SIG-M5 treated with dmso at 0.1 percent for 504 hours (cell line): Measurements from ENCODE around the gene SNX2.

Source experiments
- DNase-seq: peaks from one replicate; lab custom pipeline; 2025; ENCODE audit not compliant: unreplicated experiment; lab: John Stamatoyannopoulos, UW

The SNX2 gene

DNA sequence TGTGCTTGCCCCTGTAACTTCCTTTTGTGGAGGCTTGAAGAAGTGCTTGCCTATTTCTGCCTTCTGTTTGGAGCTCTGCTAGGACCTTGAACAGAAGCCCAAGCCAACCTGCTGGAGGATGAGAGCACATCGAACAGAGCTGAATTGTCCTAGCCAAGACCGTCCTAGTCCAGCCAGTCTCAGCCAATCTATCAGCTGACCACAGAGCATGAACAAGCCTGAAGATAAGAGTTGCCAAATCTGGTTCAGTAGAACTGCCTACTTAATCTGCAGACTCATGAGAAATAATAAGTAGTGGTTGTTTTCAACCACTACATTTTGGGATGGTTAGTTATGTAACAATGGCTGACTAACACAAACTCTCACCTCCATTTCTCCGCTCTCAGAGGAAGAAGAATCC, 4.4 kb upstream of the SNX2 start:
- no peak for DNase-seq

DNA sequence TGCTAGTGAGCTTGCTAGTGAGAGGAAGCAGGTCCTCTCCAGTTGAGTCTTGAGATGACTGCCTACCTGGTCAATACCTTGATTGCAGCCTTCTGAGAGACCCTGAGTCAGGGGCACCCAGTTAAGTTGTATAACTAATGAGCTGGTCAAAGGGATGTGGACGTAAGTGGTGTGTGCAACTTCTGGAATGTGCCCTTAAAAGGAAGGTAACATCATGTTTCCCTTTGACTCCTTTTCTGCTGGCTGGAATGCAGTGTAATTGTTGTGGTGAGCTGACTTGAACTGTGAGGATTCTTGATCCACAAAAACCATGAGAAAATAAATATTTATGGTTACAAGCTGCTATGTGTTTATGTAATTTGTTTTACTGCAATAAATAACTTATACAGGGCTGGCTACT, 2.4 kb upstream of the SNX2 start:
- no peak for DNase-seq

DNA sequence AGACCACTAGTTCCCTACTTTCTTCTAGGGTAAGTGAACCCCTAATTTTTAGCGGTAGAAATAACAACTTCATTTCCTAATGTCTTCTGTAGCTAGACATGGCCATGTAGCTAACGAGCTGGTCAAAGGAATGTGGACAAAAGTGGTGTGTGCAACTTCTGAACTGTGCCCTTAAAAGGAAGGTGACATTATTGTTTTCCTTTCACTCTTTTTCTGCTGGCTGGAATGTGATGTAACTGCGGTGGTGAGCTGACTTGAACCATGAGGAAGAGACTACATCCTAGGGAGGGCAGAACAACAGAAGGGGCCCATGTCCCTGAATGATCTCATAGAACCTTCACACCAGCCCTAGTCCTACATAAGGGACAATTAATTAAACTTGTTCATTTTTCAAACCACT, 1.3 kb upstream of the SNX2 start:
- DNase-seq = peak; percentile 56

DNA sequence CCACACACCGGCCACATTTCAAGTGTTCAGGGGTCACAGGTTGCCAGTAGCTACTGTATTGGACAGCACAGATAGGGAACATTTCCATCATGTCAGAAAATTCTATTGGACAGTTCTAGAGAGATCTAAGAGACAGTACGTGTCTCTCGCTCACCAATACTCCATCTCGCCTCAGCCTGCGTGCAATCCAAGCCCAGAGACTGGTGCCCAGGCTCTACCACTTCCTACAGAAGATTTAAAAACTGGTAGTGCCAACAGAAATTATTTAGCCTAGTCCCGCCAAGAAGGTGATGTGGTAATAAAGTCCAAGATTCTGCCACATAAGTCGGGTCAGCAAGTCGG, 390 bp upstream of the SNX2 start:
- DNase-seq = no peak

DNA sequence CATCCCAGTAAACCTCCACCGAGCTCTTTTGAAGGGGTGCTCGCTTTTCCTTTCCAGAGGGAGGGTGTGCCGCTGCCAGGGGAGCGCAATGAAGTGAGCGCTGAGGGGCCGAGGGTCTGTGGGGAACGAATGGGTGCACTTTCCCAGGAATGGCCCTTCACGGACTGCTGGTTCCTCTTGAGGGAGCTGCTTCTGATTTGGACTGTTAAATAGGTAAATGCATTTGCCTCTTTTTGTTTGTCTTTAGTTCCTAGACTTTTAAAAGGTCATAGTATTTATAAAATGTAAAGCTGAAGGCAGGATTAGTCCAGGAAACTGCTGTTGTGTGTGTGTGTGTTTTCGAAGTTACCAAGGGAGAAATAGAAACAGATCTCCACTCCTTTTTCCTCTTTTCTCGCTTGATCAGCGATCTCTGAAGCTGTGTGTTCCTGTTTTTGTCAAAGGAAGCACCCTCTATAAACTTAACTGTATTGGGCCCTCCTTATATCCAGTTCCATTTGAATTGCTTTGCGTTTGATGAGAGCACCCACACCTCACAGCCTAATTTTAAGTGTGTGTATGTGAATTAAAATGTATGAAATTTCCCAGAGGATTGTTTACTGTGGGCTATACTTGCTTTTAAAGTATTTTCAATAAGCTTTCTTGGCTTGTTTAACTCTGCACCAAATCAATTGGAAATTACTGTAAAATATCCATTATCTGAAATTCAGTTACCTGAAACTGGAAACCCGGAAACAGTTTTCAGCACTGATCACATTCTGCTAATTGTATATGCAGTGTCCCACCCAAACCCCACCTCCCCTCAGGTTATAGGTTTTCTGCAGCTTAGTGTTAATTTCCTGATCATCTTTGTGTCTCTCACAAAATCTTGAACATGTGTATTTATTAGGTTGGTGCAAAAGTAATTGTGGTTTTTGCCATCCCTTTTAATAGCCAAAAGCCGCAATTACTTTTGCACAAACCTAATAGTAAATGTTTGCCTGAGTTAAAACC, 966 bp downstream of the SNX2 start:
- DNase-seq = peak; percentile 83

DNA sequence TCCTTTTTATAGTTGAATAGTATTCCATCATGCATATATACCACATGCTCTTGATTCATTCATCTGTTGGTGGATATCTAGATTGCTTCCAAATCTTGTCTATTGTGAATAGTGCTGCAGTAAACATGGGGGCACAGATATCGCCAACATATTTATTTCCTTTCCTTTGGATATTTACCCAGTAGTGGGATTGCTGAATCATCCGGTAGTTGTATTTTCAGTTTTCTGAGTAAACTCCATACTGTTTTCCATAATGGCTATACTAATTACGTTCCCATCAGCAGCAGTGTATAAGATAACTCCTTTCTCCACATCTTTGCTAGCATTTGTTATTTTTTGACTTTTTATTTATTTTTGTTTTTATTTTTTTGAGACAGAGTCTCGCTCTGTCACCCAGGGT, 3.3 kb downstream of the SNX2 start:
- DNase-seq = no peak

DNA sequence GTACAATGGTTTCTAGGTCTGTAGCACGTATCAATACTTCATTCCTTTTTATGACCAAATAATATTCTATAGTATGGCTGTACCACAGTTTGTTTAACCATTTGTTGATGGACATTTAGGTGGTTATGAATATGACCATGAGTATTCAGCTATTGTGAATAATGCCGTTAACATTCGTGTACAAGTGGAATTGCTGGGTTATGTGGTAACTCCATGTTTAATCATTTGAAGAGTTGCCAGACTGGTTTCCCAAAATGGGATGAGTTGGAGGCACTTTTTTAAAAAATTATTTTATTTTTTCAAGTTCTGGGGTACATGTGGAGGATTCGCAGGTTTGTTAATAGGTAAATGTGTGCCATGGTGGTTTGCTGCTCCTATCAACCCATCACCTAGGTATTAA, 4.6 kb downstream of the SNX2 start:
- no peak for DNase-seq

DNA sequence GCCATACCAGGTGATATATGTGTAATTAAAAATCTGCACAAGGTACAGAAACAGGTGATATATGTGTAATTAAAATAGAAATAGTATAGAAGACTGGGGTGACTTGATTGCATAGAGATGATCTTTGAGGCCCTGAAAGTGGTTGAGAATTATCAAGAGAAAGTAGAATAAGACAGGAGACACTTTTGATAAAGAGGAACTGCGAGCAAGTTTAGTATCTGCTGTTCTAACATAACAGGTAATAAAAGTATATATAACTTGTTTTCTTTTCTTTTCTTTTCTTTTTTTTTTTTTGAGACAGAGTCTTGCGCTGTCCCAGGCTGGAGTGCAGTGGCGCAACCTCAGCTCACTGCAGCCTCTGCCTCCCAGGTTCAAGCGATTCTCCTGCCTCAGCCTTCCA, 5.4 kb downstream of the SNX2 start:
- no peak for DNase-seq

DNA sequence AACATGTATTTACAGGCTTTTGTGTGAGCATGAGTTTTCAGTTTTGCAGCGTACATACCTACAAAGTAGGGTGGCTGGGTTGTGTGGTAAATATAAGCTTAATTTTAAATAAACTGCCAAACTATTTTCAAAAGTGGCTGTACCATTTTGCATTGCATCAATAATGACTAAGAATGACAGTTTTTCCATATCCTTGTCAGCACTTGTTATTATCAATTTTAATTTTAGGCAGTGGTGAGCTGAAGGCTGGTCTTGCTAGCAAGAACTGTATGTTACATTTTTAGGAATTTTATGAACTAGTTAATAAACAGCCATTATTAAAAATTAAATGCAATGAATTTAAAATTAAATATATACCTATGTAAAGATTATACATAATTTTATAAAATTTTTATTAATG, 6.6 kb downstream of the SNX2 start:
- DNase-seq = no peak

DNA sequence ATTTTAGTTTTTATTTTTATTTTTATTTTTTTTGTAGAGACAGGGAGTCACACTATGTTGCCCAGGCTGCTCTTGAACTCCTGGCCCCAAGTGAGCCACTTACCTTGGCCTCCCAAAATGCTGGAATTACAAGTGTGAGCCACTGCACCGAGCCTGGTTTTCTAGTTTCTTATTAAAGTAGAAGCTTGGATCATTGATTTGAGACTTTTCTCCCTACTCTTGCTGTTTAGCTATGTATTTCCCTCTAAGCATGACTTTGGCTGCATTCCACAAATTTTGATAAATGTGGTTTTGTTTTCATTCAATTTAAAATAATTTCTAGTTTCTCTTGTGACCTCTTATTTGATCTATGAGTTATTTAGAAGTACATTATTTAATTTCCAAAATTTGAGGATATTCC, 10.4 kb downstream of the SNX2 start:
- DNase-seq = no peak

DNA sequence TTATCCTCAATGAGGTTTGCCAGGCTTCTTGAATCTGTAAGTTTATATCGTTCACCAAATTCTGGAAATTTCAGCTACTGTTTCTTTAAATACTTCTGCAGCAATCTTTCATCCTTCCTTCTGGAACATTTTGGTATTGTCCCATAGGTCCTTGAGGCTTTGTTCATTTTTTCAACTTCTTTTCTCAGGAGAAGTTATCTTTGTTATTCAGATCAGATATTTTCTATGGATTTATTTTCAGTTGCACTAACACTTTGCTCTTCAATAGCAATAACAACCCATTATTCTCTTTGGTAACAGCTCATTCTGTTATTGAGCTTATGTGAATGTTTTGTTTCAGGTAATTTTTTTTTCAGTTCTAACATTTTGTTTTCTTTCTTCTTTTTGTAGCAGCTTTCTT, 13.5 kb downstream of the SNX2 start:
- no peak for DNase-seq

DNA sequence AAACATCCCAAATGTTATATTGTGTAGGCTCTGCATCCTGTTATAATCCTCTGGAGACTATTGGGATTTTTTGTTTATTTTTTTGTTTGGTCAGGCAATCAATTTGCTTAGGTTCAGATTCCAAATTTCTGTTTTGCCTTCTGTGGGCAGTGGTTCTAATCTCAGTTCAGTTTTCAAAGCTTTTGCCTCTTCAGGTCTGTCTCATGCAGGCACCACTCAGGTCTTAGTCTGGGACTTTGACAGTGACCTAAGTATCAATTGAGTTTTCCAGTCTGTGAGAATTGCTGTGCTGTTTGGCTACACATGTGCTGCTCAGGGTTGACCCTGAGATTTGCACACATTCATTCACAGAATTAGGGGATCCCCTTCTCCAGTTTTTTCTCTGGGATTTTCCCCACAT, 14.1 kb downstream of the SNX2 start:
- DNase-seq = no peak

DNA sequence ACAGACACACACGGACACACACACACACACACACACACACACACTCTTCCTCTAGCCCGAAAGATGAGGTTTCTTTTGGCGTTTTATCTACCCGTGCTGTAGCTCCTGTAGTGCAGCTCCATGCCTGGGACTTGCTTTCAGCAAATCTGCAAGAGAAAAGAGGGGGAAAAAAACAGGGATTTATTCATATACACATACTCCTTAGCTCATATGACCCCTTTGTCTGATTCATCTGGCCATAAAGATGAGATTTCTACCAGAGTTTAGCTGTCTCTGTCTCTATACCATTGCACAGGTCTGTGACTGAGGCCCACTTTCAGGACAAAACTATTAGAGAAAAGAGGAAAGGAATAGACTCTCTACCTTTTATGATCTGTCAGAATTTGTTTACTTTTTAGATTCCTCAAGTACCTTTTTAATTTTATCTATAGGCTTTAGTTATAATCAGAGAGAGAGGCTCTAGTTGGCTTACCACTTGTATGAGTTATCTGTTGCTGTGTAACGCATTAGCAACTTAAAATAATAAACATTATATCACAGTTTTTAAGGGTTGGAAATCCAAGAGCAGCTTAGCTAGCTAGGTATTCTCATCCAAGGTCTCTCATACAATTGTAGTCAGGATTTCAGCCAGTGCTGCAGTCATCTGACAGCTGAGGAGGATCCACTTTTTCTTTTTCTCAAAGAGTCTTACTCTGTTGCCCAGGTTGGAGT, 14.7 kb downstream of the SNX2 start:
- DNase-seq = no peak

DNA sequence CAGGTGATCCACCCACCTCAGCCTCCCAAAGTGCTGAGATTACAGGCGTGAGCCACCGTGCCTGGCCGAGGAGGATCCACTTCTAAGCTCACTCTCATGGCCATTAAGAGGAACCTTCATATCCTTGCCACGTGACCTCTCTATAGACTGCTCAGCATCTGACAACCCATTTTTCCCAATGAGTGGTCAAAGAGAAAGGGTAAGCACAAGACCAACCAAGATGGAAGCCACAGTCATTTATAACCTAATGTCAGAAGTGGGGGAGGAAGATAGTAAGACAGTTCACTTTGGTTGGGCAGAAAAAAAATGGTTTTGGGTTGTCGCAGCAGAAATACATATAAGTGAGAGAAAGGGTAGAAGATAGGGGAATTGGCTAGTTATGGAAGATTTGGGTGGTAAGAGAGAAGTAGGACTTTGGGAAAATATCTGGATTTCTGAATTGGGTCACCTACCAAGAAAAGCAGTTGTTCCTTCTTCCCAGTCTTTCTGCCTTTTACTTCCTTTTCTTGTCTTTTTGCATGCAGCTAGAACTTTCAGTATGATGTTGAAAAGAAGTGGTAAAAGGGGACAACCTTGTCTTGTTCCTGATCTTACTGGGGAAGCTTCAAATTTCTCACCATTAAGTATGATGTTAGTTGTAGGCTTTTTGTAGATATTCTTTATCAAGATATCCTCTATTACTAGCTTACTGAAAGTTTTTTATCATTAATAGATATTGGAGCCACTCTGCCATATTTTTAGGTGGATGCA, 15.6 kb downstream of the SNX2 start:
- no peak for DNase-seq

DNA sequence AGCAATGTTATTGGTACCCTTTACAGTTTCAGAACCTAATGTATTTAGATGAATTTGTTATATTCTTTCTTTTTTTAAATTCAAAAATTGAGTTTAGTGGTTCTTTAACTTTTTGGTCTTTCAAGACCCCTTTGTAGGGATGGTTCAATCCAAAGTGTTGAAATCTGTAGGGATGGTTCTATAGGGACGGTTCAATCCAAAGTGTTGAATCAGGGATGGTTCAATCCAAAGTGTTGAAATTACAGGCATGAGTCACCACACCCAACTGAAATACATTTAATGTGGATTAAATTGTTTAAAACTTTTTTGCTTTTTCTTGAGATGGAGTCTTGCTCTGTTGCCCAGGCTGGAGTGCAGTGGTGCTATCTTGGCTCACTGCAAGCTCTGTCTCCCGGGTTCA, 30.6 kb downstream of the SNX2 start:
- DNase-seq = no peak

DNA sequence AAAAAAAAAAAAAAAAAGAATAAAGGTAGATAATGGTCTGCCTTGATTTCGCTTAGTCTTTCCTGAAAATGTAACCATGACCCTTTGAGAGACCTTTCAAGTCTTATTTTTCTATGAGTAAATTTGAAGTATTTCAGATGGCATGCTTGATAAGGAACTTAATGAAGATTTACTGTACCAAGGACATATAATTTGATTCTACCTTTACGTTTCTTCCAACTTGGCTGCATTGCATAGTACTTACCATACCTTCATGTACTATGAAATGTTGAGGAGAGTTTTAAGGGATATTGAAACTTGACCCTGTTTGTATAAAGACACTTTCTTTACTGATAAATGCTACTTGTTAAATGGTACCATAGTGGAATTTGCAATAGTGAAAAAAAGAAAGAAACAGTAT, 35.5 kb downstream of the SNX2 start:
- DNase-seq = no peak

DNA sequence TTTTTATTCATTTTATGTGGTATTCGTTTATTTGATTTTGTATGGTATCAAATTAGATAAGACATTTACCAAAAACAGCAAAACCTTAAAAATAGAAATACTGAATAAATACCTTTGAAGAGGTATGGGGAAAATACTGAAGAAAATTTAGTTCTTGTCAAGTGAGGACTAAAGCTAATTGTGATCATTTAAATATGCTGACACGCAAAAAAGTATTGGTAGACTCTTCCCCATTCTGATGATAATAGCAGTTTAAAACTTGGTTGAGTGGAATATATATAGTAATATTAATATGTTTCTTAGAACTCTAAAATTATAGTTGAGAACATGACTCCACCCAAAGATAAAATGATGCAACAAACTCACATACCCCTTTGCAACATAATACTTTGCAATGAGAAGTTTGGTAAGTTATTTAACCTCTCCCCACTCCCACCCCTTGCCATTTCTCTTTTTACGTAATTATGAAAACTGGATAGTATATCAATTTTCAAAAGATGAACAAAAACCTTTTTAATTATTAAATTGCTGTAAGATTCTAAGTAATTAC, 40.4 kb downstream of the SNX2 start:
- no peak for DNase-seq

DNA sequence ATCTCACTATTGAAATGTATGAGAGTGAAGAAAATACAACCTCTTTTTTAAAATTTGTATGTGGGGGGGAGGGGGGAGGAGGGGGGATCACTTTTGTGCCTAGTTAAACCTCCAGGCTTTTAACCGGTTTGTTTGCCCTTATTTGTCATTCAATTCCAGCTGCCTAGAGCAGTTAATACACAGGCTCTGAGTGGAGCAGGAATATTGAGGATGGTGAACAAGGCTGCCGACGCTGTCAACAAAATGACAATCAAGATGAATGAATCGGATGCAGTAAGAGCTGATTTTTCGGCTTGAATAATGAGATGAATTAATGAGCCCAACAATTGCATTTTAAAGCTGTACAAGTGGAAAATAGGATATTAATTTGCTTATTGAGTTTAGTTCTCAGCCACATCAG, 41.9 kb downstream of the SNX2 start:
- DNase-seq = no peak

DNA sequence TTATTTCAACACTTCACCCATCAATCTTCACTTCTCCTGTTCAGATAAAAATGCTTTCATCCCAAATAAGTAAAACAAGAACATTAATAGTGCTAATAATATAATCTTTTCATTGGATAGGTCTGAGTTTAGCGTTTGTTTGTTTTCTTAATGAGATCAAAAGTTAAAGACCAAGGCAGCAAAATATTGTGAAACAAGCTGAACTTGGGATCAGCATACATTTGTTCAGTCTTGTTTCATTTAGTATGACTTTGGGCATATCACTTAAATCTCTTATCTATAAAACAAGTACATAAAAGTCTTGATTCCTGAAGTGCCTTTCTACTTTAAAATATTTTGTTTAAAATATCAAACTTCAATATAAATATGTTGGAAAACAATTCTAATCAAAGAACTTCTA, 57.1 kb downstream of the SNX2 start:
- no peak for DNase-seq

DNA sequence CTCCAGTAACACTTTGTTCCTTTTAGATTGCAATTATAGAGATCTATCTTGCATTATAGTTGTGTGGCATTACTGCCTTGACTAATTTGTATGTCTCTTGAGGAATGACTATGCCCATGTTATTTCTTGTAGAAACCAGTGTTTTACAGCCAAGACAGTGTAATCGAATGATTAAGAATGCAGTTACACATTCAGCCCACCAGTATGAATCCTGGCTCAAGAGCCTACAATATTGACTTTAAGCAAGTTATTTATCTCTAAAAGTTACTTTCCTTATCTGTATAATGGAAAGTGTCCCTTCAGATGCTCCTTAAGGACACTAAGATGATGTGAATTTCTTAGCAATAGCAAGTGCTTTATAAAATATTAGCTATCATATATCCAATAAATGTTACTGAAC, 60.8 kb downstream of the SNX2 start:
- DNase-seq = no peak

DNA sequence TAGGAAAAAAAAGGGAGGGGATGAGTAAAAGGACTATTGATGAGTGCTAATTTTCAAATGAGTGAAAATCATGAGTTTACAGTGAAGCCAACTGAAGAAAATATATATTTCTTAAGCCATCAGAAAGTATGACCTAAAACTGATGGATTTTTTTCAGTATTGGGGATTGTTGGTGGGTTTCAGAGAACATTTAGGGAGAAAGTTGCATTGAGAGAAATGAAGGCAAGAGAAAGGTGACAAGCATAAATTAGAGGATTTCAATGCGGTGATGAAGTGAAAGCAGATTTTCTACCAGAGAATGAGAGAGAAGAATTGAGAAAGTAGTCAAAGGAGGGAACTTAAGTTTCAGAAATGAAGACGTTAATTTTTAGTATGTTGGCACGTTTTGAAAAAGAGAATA, 62.1 kb downstream of the SNX2 start:
- DNase-seq = no peak

DNA sequence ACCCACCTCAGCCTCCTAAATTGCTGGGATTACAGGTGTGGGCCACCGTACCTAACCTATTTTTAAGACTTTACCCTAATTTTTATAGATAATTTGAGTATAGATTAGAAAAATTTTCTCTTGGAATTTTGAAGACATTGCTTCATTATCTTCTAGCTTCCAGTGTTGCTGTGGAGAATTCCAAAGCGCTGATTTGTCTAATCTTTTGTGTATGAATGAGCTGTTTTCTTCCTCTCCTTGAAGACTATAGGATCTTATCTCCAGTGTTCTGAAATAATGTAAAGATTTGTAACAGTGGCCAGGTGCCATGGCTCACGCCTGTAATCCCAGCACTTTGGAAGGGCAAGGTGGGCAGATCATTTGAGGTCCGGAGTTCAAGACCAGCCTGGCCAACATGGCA, 64.9 kb downstream of the SNX2 start:
- DNase-seq = no peak
